Measurements from ENCODE around the gene DPP10. TPM values are rescaled to one million over a fixed set of nuclear protein-coding genes. Genes with fewer than 3 reads are reported as not detected.

The DPP10 gene
- total RNA-seq, 1 experiment from 2014 or later, result not detected

GRCh38 chr2:115194623-115195022, 752.2 kb downstream of the DPP10 start:
- Histone ChIP-seq H3K9me3 (ENCODE audit: control insufficient read depth, insufficient read depth, low read depth, low read length) (no peaks in the 10 kb centered on the region), H3K36me3 (ENCODE audit: control insufficient read depth, insufficient read depth, low read length) (no peaks in the 10 kb centered on the region), H3K4me1 (ENCODE audit: control insufficient read depth, insufficient read depth, low read length) (no peaks in the 10 kb centered on the region), H3K27me3 (ENCODE audit: control insufficient read depth, insufficient read depth, low read length) (no peaks in the 10 kb centered on the region), H3K4me3 (ENCODE audit: low read depth in 2 of 2, low read length in 2 of 2) (no peak overlapping the region), H3K27ac (ENCODE audit: low read length) (no peak overlapping the region)
- intact Hi-C loops (cut with micrococcal nuclease; ENCODE audit: unreplicated experiment) (no loop called here), in situ Hi-C loops (cut with HindIII; ENCODE audit: low pct_unique_long_range_greater_than_20kb, low sequenced_read_pairs) (no loop called here)
- DNase-seq (ENCODE audit: low read depth, low spot score) (no peak), ATAC-seq (no peak)
- no TSS peak for BruUV-seq (replicated peaks)
- POLR2A ChIA-PET, result no interaction called here
- TF ChIP-seq POLR2AphosphoS5 (IDR thresholded peaks at IDR 0.05; ENCODE audit: low read depth, low read length) (no peak), CTCF (IDR thresholded peaks at IDR 0.05) (peak; percentile 27; the same call in 1 of the 2 replicates), TCF7L2 (IDR thresholded peaks at IDR 0.05; ENCODE audit: low read depth, low read length) (no peak)
- CTCF ChIA-PET, result no interaction called here

GRCh38 chr2:115196587-115196986, 754.1 kb downstream of the DPP10 start:
- H3K27me3 ChIP-seq (ENCODE audit: control insufficient read depth, insufficient read depth, low read length), result no peaks in the 10 kb centered on the region
- ATAC-seq, result no peak
- H3K36me3 ChIP-seq (ENCODE audit: control insufficient read depth, insufficient read depth, low read length), result no peaks in the 10 kb centered on the region
- H3K27ac ChIP-seq (ENCODE audit: low read length), result no peak overlapping the region
- DNase-seq (ENCODE audit: low read depth, low spot score), result no peak
- ChIA-PET POLR2A (no interaction called here), CTCF (no interaction called here)
- no peak for TF ChIP-seq SIN3A (IDR thresholded peaks at IDR 0.05; ENCODE audit: borderline replicate concordance, insufficient read depth, low read depth, low read length)
- no peaks in the 10 kb centered on the region for H3K9me3 ChIP-seq (ENCODE audit: control insufficient read depth, insufficient read depth, low read depth, low read length)
- no peak overlapping the region for H3K4me3 ChIP-seq (ENCODE audit: low read depth in 2 of 2, low read length in 2 of 2)
- intact Hi-C loops (cut with micrococcal nuclease; ENCODE audit: unreplicated experiment), result no loop called here
- BruUV-seq (replicated peaks), result no TSS peak
- H3K4me1 ChIP-seq (ENCODE audit: control insufficient read depth, insufficient read depth, low read length), result no peaks in the 10 kb centered on the region
- in situ Hi-C loops (cut with HindIII; ENCODE audit: low pct_unique_long_range_greater_than_20kb, low sequenced_read_pairs), result no loop called here

- H3K4me3 ChIP-seq (ENCODE audit: low read depth in 2 of 2, low read length in 2 of 2), result no peak overlapping the region
- no peaks in the 10 kb centered on the region for H3K4me1 ChIP-seq (ENCODE audit: control insufficient read depth, insufficient read depth, low read length)
- POLR2A ChIA-PET, result no interaction called here
- no peaks in the 10 kb centered on the region for H3K9me3 ChIP-seq (ENCODE audit: control insufficient read depth, insufficient read depth, low read depth, low read length)
- no peaks in the 10 kb centered on the region for H3K27me3 ChIP-seq (ENCODE audit: control insufficient read depth, insufficient read depth, low read length)
- CTCF ChIA-PET, result no interaction called here
- H3K36me3 ChIP-seq (ENCODE audit: control insufficient read depth, insufficient read depth, low read length), result no peaks in the 10 kb centered on the region
- no peak overlapping the region for H3K27ac ChIP-seq (ENCODE audit: low read length)
- intact Hi-C loops (cut with micrococcal nuclease; ENCODE audit: unreplicated experiment) (no loop called here), in situ Hi-C loops (cut with HindIII; ENCODE audit: low pct_unique_long_range_greater_than_20kb, low sequenced_read_pairs) (no loop called here)
- no peak for DNase-seq (ENCODE audit: low read depth, low spot score)
- TF ChIP-seq POLR2AphosphoS5 (IDR thresholded peaks at IDR 0.05; ENCODE audit: low read depth, low read length) (no peak), REST (IDR thresholded peaks at IDR 0.05; ENCODE audit: insufficient read depth in 1 of 2, low read depth in 2 of 2, low read length in 1 of 2) (no peak), SIN3A (IDR thresholded peaks at IDR 0.05; ENCODE audit: borderline replicate concordance, insufficient read depth, low read depth, low read length) (no peak), TCF7L2 (IDR thresholded peaks at IDR 0.05; ENCODE audit: low read depth, low read length) (no peak), CTCF (IDR thresholded peaks at IDR 0.05) (no peak)
- no TSS peak for BruUV-seq (replicated peaks)
- no peak for ATAC-seq
Measured at GRCh38 chr2:115199966-115200365, 757.5 kb downstream of the DPP10 start.
